HG02759 (cell line): Measurements from ENCODE around the gene ATP8A2.
A peak's percentile ranks its signal among the peaks of the same experiment; 100 is the strongest.

Source experiments
- ATAC-seq: cut with Tn5 transposase; IDR thresholded peaks from one replicate; pipeline ENCODE4 v1.9.1; 2021; ENCODE audit warnings: mild to moderate bottlenecking, moderate library complexity; ENCODE audit not compliant: unreplicated experiment

The ATP8A2 gene

DNA sequence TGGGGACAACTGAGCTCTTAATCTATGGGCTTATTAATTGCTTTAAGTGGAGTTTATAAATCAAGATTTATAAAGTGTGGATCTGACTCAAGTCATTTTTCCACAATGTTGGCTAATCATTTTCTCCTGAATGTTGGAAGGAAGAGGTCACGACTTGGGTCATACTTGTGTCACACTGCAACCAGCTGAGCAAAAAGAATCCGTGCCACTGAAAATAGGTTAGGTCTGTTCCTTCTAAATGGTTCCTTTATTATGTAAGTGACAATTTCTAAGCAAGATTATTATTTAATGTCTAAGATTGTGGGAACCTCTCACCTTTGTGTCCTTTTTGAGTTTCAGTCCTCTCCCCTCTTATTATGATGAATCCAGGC, 501.5 kb downstream of the ATP8A2 start:
- ATAC-seq, result no peak

DNA sequence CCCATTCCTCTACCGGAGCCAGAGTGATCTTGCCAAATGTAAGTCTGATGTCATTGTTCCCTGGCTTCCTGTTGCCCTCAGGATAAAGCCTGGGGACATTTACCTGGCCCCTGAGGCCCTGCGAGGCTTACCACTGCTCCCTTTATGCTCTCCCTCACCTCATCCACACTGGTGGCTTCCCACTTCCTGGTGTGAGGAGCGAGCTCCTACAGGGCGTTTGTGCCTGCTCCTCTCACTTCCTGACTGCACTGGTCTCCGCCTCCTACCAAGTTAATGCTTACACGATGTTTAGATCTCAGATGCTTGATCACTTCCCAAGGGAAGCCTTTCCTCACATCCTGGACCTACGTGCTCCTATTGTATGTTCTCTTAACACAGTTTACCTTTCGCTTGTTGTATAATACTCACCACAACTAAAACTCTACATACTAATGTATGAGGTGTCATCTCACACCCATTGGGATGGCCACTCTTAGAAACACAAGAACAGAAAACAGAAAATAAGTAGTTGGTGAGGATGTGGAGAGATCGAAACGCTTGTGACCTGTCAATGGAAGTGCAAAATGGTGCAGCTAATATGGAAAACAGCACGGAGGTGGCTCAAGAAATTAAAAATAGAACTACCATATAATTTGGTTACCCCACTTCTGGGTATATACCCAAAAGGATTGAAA, 502.4 kb downstream of the ATP8A2 start:
- no peak for ATAC-seq

DNA sequence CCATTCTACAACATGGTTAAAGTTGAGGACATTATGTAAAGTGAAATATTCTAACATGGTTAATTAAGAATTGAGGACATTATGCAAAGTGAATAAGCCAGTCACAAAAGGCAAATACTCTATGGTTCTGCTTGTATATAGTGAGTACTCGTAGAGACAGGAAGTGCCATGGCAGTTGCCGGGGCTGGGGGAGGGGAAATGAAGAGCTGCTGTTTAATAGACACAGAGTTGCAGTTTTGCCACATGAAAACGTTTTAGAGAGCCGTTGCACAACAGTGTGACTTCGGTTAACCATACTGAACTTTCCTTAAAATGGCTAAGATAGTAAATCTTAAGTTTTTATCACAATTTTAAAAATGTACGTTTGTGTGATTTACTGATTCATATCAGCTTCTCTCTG, 503.1 kb downstream of the ATP8A2 start:
- no peak for ATAC-seq

DNA sequence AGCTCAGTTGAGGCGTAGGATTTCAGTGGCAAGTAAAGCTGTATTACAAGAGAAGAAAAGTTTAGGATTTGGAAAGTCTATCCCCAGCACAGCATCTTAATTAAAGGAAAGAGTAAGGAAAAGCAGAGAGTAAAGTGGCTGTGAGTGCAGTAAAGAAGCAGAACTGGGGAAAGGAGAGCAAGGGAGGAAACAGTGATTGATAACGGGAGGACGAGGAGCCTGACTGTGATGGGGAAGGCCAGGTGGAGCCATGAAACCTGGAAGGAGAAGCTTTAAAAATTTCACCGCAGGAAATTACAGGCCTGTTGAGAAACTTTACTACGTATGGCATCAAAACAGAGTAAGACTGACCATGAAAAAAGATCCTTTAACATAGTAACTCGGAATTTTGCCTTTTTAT, 504.5 kb downstream of the ATP8A2 start:
- no peak for ATAC-seq

DNA sequence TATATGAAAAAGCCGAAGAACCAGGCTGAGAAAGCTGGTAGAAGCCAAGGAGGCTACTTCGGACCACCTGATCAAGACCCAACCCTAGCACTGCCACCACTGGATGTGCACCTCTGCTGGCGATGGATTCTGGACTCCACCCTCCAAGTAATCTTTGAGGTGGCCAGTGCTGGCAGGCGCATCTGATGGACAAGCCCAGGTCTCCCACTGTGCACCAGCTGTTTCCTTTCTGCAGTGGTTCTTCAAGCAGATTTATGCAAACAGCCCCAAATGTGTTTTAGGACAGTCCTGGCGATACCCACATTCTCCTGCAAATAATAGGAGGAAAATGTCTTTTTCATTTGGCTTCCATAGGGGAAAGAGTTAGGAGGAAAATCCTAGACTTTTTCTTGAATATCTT, 507.7 kb downstream of the ATP8A2 start:
- no peak for ATAC-seq

DNA sequence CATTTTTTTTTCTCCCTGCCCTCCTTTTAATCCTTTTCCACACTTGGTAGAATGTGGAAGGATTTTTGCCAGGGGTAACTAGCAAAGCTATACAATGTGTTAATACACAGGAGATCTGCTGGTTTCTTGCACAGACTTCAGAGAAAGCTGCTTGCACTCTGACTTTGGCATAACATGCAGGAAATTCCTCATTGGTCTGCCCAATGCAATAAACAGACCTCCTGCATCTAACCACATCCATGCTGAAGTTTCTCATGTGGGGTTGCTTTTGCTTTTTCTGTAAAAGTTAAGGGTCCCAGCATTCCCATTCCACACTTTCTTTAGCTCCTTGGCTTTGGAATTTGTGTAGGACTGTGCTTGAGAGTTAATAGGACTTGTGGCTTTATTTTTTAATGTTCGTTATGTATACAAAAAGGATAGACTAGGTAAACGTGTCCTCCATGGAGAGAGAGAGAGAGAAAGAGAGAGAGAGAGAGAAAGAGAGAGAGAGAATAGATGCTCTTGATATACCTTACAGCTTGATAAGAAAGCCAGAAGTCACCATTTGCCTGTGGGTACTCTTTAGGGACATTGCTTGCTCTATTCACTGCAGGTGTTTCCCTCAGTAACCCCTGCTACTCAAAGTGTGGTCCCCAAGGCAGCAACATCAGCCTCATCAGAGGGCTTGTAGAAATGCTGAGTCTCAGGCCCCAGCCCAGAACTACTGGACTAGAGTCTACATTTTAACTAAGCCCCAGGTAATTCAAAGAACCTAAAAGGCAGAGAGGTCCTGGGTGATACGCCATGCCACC, 509.6 kb downstream of the ATP8A2 start:
- ATAC-seq, result no peak

DNA sequence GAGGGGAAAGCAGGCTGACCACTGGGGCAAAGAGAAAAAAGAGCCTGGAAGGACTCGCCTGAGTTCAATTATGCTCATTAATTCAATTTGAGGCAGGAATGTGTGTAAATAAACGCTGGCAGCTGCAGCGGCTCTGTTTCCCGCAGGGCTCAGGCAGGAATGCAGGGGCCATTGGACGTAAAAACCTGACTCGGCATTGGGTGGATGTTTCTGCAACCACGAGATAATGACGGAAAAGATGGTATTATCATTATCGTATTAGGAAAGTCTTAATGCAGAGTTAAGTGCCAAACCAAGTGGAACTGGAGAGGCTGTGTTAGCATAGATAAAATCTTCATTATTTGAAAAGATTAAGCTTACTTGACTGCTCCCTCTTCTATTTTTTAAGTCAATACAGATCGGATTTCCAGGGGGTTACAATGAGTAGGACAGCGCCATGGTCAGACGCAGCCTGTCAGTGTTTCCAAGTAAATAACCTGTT, 510.2 kb downstream of the ATP8A2 start:
- no peak for ATAC-seq

DNA sequence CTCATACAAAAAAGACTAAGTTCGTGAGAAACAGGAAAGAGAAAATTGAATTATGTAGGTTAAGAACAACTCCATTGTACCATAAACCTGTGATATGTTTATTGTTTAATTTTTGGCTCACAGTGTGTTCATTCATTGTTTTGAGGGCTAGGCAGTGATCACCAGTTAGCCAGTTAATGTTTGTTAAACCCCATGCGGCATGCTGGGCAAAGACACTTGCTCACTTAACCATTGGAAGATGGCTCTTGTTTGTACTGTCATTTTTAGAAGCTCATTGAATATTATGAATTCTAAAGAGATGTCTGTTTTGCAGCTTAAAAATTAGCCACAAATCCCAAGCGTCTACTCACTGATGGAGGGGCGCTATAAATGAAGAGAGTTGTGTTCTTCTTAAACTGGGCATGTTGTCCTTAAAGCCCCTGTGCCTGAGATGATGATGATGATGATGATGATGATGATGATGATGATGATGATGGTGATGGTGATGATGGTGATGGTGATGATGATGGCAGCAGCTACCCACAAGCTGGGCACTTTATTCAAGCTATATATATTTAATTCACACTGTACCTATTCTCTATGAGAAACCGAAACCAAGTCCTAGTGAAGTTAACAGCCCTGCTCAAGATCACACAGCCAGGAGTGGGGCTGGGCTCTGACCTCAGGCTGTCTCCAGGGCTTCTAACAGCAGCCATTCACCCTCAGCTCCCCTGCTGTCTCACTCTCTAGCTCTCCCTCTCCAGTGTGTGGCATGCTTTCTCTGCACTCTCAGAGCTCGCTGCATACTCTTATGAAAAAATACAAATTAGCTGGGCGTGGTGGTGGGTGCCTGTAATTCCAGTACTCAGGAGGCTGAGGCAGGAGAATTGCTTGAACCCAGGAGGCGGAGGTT, 510.9 kb downstream of the ATP8A2 start:
- ATAC-seq, result no peak

DNA sequence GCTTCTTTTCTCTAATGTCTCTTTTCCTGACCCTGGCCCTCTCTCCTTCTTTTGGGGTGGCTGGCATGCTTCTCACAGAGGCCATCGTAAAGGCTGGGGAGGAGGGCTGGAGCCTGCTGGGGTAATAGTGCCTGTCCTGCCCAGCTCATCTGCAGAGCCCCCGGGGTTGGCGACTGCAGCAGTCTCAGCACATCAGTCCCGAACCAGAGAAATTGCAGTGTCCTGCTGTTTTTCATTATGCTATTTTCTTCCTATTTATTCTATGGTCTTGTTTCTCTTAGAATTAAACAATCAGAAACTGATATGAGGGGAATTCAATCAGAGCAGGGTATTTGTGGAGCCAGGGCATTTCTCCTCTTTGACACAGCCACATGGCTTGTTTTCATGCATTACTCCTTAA, 513.6 kb downstream of the ATP8A2 start:
- no peak for ATAC-seq

DNA sequence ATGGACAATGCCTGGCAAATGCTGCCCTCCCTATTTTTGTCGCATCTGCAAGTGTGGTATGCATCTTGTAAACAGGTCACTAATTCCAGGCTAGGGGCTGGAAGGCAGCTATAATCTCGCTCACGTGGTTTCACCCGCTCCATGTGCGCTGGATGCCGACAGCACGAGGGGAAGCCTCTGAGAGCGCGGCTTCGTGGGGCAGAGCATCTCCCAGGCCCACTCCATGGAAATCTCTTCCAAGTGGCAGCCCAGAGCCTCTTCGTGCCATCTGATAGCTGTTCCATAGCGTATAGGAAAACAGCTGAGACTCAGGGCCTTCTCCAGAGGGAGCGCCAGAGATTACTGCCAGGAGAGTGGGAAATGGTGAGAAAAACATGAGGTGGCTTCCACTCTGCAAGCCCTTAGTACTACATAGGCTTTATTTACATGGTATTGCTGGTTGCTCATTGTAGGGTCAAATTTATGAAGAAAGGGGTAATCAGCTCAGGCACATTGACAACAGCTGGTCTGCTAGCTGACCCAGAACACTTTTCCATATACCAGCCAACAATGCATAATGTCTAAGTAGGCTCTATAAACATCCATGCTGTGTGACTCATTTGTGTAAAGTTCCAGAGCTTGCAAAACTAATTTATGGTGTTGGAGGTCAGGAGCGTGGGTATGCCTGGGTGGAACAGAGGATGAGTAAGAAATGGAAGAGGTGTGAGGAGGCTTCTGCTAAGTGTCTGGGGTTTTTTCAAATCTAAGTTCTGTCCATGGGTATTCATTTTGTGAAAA, 514.9 kb downstream of the ATP8A2 start:
- no peak for ATAC-seq

DNA sequence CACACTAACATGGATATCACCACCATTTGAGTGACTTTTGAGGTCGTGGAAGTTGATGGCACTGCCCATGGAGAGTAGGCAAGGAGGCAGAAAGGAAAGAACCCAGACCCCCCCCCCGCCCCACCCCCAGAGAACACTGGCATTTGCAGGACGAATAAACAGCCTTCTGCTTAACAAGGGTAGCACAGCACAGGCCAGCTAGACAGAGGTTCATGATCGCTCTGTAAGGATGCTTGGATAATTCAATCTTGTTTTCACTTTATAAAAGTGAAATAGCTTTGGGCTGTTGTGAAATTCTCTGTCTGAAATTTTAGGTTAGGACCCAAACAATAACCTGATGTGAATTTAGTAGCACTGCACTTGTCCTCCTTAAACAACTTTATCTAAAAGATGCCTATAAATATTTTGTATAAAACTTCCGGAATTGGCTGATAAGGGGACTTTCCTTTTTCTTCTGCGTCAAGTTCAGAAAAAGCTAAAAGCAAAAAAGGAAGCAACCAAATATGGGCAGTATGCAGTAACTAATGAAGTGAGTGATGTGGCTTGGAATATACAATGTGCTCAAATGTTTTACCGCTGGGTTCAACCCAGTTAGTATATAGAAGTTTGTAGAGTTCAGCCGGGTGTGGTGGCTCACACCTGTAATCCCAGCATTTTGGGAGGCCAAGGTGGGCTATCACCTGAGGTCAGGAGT, 516.3 kb downstream of the ATP8A2 start:
- ATAC-seq, result no peak

DNA sequence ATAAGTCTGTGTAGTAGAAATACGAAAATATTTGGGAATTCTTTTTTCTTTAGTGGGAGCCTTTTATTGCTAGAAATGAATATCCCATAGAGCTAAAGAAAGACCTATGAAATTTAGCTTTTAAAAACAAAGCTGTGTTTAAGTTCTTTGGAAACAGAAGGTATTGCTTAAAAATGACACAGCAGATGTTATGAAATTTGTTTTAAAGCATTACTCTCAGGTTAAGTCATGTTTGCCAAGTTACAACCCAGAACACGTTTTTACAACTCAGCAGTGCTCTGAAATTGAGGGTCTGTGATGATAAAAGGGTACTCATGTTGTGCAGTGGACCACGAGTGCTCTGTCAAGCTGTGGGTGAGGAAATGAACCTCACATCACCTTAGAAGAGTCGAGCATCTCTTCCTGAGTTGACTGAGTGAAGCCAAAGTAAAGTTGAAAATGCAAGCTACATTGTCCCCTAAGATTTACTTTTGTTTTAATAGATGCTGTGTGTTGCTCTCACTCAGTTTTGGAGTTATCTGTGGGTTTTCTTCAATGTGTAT, 519.0 kb downstream of the ATP8A2 start:
- no peak for ATAC-seq

DNA sequence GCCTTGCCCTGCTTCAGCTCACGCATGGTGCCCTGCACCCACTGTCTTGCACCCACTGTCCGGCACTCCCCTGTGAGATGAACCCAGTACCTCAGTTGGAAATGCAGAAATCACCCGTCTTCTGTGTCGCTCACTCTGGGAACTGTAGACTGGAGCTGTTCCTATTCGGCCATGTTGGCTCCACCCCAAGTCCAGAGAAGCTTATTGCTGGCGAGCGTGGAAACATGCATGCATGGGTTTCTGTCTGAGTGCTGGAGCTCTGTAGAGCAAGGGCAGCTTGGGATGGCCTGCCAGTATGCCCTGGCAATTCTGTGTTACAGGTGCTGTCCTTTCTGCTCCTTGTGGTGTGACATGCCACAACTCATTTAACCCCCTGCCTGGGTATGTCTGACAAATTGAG, 527.2 kb downstream of the ATP8A2 start:
- no peak for ATAC-seq

DNA sequence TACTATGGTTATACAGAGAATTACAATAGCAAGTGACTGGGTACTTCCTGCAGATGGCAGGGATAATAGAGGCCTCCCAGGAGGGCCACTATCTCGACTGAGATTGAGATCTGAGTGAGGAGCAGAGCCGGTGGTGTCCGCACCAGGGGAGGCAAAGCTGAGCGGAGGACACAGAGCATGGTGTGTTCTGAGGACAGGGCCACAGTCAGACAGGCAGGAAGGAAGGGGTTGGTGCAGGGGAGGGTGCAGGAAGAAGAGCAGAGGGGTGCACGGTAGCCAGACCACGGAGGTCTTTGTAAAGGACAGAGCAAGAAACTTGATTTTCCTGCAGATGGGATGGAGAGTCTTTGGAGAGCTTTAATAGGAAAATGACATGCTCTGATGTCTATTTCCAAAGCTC, 527.7 kb downstream of the ATP8A2 start:
- ATAC-seq, result no peak

DNA sequence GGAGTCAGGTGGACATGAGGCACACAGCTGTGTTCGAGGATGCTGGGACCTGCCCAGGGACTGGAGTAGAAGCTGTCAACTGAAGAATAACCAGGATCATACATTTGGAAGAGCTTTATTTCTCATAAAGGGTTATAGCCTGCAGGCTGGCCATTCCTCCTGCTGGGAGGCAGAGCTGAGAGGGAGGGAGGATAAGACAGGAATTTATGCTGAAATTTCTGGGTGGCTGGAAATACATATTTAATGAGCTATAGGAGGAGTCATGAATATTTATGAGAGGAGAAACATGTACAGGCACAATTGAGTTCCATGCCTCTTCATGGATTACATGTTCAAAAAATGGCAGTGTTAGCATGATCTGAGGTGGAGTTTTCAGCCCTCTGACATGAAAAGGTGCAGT, 528.2 kb downstream of the ATP8A2 start:
- no peak for ATAC-seq

DNA sequence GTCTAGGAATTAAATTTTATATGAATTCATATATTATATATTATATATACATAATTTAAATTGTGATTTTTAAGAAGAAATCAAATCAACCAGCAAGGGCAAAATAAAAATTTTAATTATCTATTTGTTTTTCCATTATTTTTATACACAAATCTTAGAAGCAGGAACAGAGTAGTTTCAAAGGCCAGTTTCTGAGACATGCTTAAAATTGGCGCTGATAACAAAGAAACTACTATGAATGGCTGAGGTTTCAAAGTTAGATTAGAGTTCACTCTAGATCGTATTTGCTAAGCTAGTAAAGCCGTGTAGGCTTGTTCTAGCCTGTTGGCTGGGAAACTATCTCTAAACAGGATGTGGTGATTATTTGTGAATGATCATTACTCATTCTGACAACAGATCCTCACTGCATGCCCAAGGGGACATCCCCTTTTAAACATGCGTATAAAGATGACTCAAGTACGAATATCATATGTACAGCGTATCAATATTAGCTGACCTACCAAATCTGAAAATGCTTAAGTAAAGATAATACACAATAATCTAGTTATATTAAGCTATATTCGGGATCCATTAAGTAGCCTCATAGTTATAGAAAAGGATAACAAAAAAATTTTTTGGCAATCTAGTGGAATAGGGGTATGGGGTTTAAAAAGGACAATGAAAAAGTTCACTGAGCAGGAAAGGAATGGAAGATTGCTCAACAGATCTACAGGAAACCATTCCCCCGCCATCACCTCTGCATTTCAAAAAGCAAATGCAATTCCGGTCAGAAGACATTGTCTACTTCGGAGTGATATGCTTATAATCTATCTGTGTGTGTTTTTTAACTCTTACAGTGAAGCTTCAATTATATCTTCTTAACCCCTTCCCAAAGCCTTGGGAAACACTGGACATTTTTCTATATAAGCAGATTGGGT, 529.9 kb downstream of the ATP8A2 start:
- peak; percentile 92 for ATAC-seq

DNA sequence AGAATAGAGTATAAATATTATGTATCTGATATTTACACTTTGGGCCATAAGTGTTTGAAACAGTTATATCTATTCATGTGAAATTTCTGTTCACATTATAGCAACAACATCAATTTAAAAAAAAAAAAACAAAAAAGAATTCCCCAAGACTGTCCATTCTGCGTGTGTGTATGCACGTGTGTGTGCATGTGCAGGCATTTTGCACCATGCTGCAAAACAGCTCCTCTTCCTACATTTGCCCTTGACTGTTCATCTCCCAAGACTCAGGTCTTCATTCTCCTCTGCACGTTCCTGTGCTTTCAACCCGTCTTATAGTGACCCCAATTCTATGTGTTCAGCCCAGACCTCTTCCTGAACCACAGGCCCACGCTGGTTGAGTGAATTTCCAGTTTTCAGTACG, 530.7 kb downstream of the ATP8A2 start:
- ATAC-seq, result no peak

DNA sequence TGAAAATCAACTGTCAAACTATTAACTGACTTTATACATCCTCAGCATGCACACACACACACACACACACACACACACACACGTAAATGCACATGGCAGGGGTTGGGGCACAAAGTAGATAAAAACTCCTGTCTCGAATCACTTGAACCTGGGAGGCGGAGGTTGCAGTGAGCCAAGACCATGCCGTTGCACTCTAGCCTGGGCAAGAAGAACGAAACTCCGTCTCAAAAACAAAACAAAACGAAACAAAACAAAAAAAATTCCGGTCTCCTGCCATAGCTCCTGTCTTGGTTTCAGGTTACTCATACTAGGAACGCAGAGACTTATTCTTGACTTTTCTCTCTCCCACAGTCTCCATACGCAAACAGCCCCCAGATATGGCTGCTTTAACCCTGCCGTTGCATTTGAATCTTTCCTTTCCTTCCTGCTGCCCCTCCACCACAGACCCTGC, 531.1 kb downstream of the ATP8A2 start:
- ATAC-seq, result no peak

DNA sequence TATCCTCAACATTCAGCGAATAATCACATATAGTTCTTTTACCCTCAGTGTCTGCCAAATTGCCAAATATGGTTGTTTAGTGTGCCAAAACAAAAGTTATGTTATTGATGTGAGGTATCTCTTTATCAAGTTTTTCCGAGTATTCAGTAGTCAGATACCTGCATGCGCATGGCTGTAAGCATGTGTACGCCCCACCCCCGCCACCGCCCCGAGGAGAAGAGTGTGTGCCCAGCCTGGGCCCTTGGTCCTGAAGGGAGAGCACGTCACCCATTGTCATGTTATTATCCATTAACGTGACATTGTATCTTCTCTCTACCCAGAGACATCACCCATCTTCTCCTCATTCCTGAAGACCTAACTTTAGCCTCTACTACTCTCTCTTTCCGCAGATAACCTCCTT, 533.1 kb downstream of the ATP8A2 start:
- no peak for ATAC-seq
